HG03097 (cell line): Measurements from ENCODE around the gene ERG.

Experiments
- ATAC-seq: cut with Tn5 transposase; IDR thresholded peaks from one replicate; pipeline ENCODE4 v1.9.1; 2021; ENCODE audit not compliant: unreplicated experiment, low FRiP score

ERG gene, protein sequence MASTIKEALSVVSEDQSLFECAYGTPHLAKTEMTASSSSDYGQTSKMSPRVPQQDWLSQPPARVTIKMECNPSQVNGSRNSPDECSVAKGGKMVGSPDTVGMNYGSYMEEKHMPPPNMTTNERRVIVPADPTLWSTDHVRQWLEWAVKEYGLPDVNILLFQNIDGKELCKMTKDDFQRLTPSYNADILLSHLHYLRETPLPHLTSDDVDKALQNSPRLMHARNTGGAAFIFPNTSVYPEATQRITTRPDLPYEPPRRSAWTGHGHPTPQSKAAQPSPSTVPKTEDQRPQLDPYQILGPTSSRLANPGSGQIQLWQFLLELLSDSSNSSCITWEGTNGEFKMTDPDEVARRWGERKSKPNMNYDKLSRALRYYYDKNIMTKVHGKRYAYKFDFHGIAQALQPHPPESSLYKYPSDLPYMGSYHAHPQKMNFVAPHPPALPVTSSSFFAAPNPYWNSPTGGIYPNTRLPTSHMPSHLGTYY

DNA sequence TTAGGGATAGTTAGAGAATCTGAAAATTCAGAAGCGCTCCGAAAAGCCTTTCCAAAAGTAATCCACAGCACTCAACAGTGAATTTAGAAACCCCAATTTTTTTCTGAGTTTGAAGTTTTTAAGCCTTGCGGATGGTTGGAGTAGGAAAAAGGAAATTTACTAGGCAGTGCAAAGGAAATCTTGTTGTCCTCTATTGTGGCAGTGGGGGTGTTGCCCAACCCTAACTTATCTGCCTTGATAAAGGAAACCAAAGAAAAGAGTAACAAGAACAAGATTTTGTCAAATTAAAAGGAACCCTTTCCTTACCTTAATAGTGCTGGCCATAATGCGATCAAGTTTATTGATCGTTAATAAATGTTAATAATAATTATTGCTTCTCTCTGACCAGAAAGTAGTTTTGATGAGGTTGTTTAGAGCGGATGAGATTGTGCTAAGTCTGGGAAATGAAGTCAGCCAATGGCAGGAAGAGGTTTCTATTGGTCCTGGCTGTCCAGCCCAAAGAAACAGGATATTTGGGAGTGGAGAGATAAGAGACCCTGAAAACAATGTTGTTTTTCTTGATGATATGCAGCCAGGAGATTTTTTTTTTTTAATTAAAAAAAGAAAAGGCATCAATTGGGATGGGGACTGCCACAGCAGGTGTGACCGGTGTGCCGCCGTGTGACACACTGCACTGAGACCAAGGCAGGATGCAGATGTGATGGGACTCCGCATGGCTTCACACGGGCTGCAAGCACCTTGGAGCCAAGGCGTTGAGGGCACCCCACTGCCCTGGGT lies at the start of gene ERG:
Gene ERG, minus strand, starts transcription at position 421 of the 777 bp plus-strand sequence. Its CDS starts 97 bp downstream, at position 324.
- no peak for ATAC-seq

DNA sequence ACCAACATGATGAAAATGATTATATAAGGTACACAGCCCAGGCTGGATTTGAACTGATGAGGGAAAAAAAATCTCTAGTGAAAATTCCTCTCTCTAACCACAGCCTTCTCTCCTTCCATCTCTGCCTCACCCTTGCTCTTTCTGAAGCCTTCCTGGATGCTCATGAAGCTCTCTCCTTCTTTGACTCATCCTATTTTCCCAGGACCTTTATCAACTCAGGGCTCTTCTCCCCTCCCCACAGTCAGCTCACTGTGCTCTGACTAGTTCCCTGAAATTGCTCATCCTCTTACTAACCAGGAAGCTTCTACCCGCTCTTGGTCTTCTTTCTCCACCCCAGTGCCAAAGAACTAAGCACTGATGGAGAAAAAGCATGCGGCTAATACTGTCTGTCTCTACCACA lies 46.4 kb upstream of the ERG start:
- no peak for ATAC-seq

DNA sequence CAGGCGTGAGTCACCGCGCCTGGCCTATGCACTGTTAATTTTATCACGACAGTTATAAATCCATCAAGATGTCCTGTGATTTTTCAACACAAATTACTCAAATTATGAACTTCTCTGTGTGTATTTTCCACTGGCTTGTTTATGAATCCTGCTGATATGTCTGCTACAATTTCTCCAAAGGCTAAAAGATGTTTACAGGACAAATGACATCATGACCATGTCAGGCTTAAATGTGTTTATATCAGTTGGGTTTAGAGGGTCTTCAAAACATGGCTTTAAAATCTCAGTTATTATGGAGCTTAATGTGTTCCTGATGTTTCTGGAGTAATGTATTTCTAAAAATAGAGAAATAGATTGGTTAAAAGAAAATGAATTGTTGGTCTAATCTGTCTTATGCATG lies 44.0 kb upstream of the ERG start:
- no peak for ATAC-seq

DNA sequence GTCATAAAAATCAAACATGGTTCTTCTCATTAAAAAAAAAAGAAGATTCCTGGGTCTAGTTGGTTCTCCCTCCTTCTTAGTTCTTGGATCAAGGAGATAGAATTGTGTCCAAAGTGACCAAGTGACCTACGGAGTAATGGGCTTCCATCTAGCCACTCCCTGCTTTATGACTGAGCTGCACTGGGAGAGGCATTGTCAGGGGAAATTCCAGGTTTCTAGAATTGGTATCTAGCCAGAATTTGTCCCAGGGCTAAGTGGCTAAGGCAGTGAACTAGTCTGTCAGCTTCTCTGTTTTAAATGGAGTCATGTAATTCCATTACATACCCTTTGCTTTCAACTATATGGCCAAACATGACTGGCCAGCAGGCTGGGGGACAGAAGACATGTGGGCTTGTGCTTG lies 40.1 kb upstream of the ERG start:
- ATAC-seq, result no peak

DNA sequence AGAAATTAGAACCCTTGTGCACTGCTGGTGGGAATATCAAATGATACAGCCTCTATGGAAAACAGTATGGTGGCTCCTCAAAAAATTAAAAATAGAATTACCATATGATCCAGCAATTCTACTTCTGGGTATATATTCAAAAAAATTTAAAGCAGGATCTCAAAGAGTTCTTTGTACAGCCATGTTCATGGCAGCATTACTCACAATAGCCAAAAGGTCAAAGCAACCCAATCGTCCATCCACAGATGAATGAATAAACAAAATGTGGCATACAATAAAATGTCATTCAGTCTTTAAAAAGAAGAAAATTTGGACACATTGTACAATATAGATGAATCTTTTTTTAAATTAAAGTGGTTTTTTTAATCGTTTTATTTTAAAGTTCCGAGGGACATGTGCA lies 36.3 kb upstream of the ERG start:
- ATAC-seq, result no peak

DNA sequence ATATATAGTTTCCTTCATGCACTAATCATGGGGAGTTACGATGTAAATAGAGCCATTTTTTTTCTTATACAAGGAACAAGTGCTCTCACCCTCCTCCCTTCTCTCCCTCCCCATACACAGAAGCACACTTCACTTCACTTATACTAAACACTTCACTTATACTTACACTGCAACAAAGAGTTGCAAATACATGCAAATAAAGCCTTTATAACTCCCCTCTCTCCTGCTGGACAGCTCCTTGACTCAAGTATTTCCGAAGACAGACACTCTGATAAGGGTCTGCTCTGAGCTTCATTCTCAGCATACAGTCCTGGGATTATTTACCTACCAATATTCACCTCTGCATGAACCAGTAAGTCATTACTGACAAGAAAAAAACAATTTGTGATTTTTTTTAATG lies 35.6 kb upstream of the ERG start:
- ATAC-seq, result no peak

DNA sequence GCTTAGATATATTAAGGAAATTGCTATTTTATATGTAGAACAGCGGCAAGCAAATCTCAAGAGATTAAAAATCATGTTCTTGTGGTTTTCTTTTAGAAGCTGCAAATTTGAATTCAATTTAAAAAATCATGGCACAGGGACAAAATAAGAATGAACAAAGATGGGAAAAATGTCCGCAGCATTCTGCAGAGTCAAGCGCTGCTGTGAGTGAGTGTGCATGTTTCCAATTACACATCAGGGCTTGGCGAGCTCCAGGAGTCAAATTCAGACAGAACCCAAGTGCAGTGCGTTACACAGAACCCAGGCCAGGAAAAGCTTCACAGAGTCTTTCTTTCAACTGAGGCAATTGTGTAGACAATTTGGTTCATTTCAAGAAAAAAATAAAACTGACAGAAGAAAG lies 33.3 kb upstream of the ERG start:
- no peak for ATAC-seq

DNA sequence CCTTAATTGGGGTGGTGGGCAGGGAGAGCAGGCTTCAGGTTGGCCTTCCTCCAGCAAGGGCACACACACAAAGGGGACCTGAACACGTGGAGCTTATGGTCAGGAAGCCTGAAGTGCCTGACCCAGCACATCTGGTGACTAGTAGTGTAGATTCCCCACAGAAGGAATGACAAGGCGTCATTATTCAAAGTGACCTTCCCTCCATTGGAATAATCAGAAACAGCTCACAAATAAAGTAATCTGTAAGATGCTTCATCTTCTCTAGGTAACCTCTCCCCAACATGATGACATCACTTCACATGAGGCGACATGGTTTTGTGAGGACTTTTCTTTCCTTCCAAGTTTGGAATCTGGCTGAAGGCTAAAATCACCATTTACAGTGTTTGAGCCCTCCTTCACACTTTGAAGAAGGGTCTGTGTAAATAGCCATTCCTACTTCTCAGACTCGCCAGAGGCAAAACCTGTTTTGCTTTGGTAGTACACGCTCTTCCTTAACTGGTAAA lies 32.8 kb upstream of the ERG start:
- no peak for ATAC-seq

DNA sequence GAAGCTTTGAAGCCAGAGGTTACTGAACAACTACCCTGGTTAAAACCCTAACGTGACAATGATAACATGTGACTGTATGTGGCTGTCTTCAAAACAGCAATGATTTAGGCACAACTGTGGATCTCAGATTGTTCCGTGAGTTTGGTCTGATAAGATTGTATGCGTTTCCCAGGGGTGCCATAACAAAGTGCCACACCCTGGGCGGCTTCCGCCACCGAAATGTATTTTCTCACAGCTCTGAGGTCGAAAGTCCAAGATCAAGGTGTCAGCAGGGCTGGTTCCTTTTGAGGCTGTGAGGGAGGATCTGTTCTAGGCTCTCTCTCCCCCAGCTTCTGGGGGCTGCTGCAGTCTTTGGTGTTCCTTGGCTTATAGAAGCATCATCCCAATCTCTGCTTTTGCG lies 29.5 kb upstream of the ERG start:
- ATAC-seq, result no peak

DNA sequence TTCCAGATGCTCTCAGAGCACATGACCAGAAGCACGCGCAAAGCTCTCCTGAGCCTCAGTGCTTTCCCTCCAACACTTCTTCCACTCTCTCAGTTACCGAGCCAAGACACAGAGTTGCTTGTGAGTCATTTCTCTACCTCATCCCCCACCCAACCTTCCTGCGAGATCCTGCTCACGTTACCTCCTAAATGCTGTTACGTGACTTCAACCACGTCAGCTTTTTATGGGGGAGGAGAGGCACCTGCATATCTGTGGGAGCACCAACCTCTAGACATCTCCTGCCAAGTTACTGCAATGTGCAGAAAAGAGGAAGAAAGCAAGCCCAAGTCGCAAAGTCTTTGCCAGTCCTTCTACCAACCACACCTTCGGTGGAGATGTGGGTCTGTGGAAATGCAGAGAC lies 27.2 kb upstream of the ERG start:
- no peak for ATAC-seq

DNA sequence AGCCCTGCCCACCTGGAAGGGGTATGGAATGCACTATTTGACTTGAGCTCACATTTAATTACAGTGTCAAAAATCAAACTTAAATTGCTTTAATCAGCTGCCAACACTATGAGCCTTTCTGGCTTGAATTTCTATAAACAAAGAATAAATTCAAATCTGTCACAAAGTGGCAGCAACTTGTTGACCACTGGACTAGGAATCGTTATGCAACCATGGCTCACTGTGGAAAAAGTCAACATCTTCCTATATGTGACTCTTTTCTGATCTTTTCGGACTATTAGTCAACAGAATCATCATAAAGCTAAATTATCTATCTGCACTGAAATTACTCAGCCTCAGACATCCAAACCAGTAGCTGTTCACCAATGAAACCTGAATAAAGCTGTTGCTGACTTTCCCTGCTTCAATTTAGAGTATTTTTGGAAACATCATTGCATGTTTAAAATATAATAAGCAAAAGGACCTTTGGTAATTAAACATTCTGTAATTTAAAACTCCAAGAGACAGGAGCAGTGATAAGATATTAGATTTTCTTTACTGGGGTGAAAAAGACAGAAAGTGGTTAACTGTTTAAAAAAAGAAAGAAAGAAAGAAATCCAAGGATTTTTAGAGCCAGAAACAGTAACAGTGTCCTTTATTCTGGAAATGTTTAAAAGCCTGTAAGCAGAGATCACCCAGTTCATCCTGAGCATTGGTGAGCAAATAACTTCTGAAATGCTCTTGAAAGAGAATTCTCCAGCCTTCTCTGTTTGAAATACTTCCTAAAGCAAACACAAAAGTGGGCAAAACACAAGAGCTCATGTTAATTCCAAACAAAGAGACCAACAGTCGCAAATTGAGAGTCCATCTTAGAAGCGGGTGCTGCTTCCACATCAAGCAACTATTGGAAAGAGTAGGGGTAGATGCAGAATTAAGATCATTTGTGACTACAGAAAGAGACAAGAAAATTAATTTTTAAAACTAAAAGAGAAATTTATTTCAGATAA lies 26.2 kb upstream of the ERG start:
- ATAC-seq, result no peak

DNA sequence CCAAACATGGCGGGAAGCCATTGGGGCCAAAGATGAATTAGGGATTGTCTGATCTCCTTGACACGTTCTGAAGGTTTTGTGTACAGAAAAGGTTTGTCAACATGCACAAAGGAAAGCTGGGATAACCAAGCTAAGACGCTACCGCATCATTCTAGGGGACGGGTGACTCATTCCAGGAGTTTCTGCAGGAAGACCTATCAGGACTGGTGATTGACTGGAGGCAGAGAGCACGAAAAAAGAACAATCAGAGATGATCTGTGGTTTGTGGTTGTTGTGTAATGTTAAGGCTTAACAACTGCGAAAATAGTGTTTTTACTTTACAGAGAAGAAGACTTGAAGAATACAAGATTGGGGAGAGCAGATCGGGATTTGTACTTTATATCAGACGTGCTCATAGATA lies 22.2 kb upstream of the ERG start:
- ATAC-seq, result no peak

DNA sequence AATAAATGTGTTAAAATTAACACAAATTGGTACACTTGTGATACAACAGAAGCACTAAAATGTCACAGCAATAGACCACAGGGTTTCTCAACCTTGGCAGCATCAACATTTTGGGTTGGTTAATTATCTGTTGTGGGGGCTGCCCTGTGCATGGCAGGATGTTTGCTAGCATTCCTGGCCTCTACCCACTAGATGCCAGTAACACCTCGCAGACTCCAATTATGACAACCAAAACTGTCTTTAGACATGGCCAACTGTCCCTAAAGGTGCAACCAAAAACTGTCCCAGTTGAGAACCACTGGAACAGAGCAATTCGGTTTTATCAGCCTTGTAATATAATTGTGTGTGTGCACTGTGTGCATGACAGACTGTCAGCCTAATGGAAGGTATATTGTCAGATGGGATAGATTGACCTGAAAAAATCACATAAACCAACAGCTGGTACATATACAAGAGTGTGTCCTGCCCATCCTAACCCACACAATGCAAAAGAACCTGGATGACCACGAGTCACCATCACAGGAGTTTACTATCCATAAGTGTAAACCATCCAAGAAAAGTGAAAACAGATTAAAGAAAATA lies 13.5 kb upstream of the ERG start:
- ATAC-seq, result no peak

DNA sequence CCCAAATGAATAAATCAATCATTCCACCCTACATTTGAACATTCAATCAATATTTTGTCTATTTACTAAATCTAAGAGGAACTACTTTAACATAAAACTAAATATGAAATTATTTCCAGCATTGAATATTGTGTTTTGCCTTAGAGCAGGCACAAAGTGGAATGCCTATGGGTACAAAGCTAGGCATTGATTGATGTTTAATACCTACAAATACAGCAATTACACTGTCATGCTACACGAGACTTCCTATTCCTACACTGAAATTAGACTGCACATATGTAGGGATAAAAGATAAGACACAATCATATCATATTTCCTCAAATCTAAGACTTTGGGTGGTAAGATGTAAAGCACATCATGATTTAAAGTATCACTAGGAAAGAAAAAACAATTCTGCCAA lies 12.9 kb upstream of the ERG start:
- no peak for ATAC-seq

DNA sequence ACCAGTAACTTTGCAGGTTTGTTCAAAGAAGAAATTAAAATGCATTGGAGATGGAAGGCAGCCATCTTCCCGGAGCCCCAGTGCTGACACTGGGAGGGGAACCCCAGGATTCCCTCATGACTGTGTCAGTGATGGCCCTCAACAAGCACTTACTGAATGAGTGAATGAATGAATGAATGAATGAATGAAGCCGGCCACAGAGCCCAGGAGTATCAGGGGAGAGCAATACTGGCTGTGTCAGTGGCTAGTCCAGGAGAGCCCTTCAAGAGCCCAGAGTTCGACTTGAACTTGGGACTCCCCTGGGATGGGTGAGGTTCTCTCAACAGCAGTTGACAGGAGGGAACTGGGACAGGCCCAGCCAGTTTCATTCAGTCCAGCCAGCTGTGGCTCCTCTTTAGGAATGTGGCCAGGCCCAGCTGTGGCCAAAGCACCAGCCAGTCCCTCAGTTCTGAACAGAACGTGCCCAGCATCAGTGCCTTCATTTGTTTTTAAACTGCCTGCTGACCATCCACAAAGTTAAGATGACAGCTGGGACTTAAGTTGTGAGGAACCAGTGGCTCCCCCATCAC lies 9.2 kb upstream of the ERG start:
- ATAC-seq, result no peak

DNA sequence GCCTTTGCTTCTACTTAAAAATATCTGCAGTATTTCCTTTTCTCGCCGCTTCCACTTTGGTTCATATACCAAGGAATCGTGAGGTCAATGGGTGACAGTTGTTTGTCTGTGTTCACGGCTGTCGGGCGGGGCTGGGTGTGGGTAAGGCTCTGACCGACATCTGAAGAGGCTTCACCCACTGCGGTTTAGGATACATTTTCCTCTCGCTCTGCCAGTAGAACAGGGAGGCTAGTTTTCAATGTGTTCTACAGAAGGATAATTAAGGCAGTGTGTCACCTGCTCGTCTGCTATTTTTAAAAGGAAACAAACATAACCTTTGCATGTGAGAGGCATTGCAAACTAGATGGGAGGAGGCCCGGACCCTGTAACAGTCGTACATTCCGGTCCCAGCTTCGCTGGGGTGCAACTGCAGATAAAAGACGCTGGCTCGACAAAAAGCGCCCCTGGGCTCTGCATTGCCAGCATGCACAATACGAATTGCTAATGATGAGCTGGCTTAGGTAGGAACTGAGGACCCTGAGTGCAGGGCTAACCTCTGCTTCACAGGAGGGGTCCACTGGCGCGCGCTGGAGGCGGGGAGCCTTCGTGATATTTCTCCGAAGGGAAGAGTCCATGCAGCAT lies 8.5 kb upstream of the ERG start:
- ATAC-seq, result no peak

DNA sequence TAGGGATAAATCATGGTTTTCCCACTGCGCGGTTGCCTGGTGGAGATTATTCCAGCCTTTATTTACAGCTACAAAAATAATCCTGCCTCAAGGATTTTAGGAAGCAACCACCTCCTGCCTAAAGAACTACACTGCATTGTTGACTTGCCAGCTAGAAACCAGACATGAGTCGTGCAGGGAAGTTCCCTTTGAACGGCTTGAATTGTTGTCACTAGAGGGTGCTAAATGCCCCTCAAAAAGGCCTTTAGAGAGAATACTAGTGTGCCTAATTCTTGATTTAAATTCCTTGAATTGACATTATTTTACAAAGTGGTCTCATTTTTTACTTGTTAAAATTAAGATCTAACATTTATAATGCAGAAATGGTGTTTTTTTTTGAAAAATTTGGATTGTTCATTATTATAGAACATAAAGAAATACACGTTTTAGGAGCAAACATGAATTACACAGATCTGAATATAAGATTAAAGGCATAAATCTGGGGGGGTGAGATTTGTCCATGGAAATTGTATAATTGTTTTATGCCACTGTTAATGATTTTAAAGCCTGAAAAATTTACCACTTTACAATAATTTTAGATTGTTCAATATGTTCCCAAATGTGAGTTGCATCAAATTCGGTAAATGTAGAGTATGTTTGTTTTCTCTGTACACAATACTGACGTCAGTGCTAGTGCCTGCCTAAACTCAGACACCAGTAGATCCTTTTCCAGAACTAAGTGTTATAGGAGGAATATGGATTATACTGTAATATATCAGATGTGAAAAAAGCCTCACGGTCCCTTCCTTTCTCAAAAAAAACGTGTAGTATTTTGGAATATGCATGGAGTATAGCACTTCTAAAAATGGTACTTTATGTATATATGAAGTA lies 7.6 kb upstream of the ERG start:
- no peak for ATAC-seq

DNA sequence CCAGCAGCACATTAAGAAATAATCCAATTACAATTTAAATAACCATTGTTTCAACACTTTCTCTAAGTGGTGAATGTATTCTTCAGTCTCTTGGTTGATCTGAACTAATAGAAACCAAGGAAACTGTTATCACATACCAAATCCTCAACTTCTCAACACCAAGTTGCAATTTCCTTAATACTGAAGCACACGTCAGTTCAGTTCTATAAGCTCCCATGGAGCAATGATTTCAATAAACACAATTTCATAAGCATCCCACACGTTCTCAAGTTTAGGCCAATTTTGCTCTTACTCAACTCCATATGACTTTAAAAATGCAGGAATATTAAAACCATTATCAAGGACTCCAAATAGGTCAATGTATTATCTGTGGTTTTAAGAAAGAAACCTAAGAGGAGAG lies 5.8 kb upstream of the ERG start:
- ATAC-seq, result no peak

DNA sequence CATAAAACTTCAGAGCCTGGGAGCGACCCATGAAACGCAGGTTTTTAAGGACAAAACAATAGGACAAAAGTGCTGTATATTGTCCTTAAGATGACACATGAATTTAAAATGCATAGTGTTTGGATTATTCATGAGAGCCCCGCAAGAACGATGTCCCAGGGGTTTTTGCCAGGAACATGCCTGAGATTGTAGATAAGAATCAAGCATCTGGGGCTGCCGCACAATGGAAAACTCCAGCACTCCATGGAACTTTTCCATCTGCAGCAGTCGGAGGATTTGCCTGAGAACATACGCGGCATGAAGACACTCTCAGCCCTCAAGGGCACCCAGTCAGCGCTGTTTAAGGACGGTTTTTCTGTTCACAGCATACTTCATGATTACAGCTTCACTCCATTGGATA lies 5.3 kb upstream of the ERG start:
- no peak for ATAC-seq
